GM12878 (cell line): ENCODE data around the gene PRM3. TPM values are rescaled to one million over a fixed set of nuclear protein-coding genes. Genes with fewer than 3 reads are reported as not detected.

Experiments used
- ASH2L ChIP-seq: fragments of 300-600, 200-600 bp; sonication (generic); IDR thresholded peaks from 2 replicates; pipeline ENCODE4 v1.6.1; 2017; ENCODE audit warnings: low read depth, mild to moderate bottlenecking, borderline replicate concordance
- CHD1 ChIP-seq: IDR thresholded peaks from 2 replicates; pipeline ENCODE4 v1.6.1; 2012; ENCODE audit warnings: low read depth, low read length, improper control_type of control experiment
- HDAC2 ChIP-seq: fragments of 200-600 bp; sonication (generic); IDR thresholded peaks from 2 replicates; pipeline ENCODE4 v1.6.1; 2017
- HDAC6 ChIP-seq: fragments of 200-600 bp; sonication (generic); IDR thresholded peaks from one replicate; pipeline ENCODE4 v1.8.0; 2017; ENCODE audit warnings: antibody characterized with exemption; ENCODE audit not compliant: unreplicated experiment
- IKZF1 ChIP-seq: fragments of 450-650 bp; conservative IDR thresholded peaks from 2 replicates; pipeline ENCODE4 v1.6.1; 2017; ENCODE audit warnings: antibody characterized with exemption, mild to moderate bottlenecking
- IRF4 ChIP-seq: IDR thresholded peaks from 2 replicates; pipeline ENCODE4 v1.6.1; 2011; ENCODE audit warnings: low read depth, low read length
- NFIC ChIP-seq: IDR thresholded peaks from 2 replicates; pipeline ENCODE4 v1.6.1; 2012; ENCODE audit warnings: low read depth, mild to moderate bottlenecking, inconsistent platforms, low read length, moderate library complexity
- NFXL1 ChIP-seq: fragments of 450-650 bp; IDR thresholded peaks from 2 replicates; pipeline ENCODE4 v1.6.1; 2017; ENCODE audit warnings: antibody characterized with exemption, mild to moderate bottlenecking, borderline replicate concordance
- POLR2AphosphoS2 ChIP-seq: IDR thresholded peaks from 2 replicates; pipeline ENCODE4 v1.6.1; 2011; ENCODE audit warnings: low read depth, mild to moderate bottlenecking, low read length, improper control_type of control experiment, moderate library complexity
- POLR2AphosphoS5 ChIP-seq: IDR thresholded peaks from 2 replicates; pipeline ENCODE4 v1.6.1; 2011; ENCODE audit warnings: mild to moderate bottlenecking, low read length, inconsistent platforms
- RB1 ChIP-seq: fragments of 450-650 bp; formaldehyde crosslinking; IDR thresholded peaks from 2 replicates; pipeline ENCODE4 v1.6.1; 2017; ENCODE audit warnings: mild to moderate bottlenecking, borderline replicate concordance
- RELA ChIP-seq: fragments of 450-650 bp; IDR thresholded peaks from 2 replicates; pipeline ENCODE4 v1.8.0; 2014; ENCODE audit warnings: borderline replicate concordance; ENCODE audit not compliant: partially characterized antibody
- RUNX3 ChIP-seq: IDR thresholded peaks from 2 replicates; pipeline ENCODE4 v1.6.1; 2012; ENCODE audit warnings: low read length, inconsistent platforms
- SREBF1 ChIP-seq: IDR thresholded peaks from 2 replicates; pipeline ENCODE4 v1.6.1; 2012; ENCODE audit warnings: mild to moderate bottlenecking, low read length
- SRF ChIP-seq, 2 experiments: IDR thresholded peaks; 2 replicates each; pipeline ENCODE4 v1.6.1; 2011; ENCODE audit warnings: low read depth in 2 of 2, low read length in 2 of 2, mild to moderate bottlenecking in 1 of 2, moderate library complexity in 1 of 2
- polyA plus RNA-seq, 11 experiments: library from polyadenylated mRNA; depleted of rRNA in 4 of 11; unstranded in 6 of 11; stranded (reverse) in 5 of 11; fragments of >200 nt; fragmentation: Nextera tagmentation in 4 of 11; fragmentation: Illumina TruSeq in 1 of 11; extraction: Ambion mirVana in 4 of 11; extraction: Trizol in 1 of 11; gene quantifications; 1 replicate in 1 of 11; 2 replicates in 10 of 11; pipeline versions ENCODE4 v1.2.1 to v1.2.3, GENCODE V29; 2011 to 2016; ENCODE audit warnings: inconsistent platforms in 2 of 11, missing spikeins in 2 of 11, low read depth in 1 of 11
- total RNA-seq, 4 experiments: library from RNA; depleted of rRNA in 3 of 4; stranded (reverse); fragments of >200 nt in 3 of 4; fragmentation: Illumina TruSeq in 1 of 4; extraction: Trizol in 1 of 4; gene quantifications; 2 replicates each; pipeline versions ENCODE4 v1.2.1 to v1.2.3, GENCODE V29; 2013 to 2021
- TF ChIP-seq, protein P1 (sequence below): fragments of 450-650 bp; conservative IDR thresholded peaks from 2 replicates; pipeline ENCODE4 v1.6.1; 2017; ENCODE audit warnings: mild to moderate bottlenecking, moderate library complexity
- TF ChIP-seq, protein P2 (sequence below): fragments of 450-650 bp; formaldehyde crosslinking; IDR thresholded peaks from 2 replicates; pipeline ENCODE4 v1.4.0; 2022; ENCODE audit warnings: mild to moderate bottlenecking, moderate library complexity
- TF ChIP-seq, protein P3 (sequence below): fragments of 450-650 bp; IDR thresholded peaks from 2 replicates; pipeline ENCODE4 v1.6.1; 2016; ENCODE audit warnings: mild to moderate bottlenecking
- TF ChIP-seq, protein P4 (sequence below): fragments of 450-650 bp; IDR thresholded peaks from 2 replicates; pipeline ENCODE4 v1.6.1; 2017; ENCODE audit warnings: mild to moderate bottlenecking, moderate library complexity

Gene PRM3
- total and polyA plus RNA-seq, 10 of the 15 experiments (the other 5 are each of a cell fraction or from before 2014, with no cell fraction given): not detected

DNA sequence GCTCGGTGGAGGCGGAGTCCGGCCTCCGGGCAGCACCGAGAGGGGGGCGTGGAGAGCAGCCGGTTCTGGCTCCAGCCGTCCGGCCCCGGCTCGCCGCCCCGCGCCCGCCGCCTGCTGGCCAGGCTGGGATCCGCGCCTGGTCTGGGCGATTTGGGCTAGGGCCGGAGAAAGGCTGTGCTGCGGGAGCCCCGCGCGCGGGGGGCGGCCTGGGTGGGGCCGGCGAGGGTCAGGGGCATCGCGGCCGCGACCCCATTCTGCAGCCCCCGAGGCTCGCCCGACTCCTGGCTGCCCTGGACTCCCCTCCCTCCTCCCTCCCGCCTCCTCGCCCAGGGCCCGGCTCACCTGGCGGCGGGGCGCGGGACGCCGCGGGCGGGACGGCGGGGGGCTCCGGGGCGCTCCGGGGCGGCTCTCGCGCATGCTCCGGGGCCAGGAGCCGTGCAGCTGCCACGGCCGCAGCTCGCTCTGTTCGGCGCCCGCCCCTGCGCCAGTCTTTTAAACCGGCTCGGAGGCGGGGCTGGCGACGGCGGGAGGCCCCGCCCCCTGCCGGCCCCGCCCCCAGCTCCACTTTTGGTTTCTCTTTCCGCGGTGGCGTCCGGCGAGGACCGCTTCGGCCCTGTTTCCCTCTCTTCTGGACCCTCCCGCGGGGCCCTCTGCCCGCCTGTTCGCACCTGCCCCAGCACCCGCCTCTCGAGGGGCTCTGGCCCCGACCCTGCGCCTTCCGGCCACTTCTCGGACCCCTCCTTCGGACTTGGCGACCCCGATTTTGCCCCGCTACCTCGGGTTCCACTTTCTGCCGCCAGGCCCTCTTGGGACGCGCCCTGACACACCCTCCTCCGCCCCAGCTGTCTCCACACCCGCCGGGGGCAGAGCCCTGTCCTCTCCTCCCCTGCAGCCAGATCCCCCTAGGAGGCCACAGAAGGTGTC, 17.4 kb downstream of the PRM3 start, which contains the start of gene SOCS1 (continued):
- TF ChIP-seq NFXL1 (peak; percentile 85), RELA (peak; percentile 49), ASH2L (peak; percentile 77; the same call in 1 of the 2 replicates), SREBF1 (no peak), POLR2AphosphoS5 (peak; percentile 97), IRF4 (0 out of 2 replicates have a peak, but pooled peaks have one; percentile 18), RUNX3 (no peak), NFIC (no peak), HDAC6 (peak; percentile 78), IKZF1 (peak; percentile 84), CHD1 (peak; percentile 86; the same call in 1 of the 2 replicates), HDAC2 (no peak), SRF (IDR thresholded peaks at IDR 0.05; ENCODE audit: low read depth in 2 of 2, low read length in 2 of 2) (peak in 1 of 2 experiments; percentile 58; a peak in 2 of 4 replicates), RB1 (peak; percentile 72), POLR2AphosphoS2 (peak; percentile 96)
- TF ChIP-seq, protein P1, sequence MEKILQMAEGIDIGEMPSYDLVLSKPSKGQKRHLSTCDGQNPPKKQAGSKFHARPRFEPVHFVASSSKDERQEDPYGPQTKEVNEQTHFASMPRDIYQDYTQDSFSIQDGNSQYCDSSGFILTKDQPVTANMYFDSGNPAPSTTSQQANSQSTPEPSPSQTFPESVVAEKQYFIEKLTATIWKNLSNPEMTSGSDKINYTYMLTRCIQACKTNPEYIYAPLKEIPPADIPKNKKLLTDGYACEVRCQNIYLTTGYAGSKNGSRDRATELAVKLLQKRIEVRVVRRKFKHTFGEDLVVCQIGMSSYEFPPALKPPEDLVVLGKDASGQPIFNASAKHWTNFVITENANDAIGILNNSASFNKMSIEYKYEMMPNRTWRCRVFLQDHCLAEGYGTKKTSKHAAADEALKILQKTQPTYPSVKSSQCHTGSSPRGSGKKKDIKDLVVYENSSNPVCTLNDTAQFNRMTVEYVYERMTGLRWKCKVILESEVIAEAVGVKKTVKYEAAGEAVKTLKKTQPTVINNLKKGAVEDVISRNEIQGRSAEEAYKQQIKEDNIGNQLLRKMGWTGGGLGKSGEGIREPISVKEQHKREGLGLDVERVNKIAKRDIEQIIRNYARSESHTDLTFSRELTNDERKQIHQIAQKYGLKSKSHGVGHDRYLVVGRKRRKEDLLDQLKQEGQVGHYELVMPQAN: peak; percentile 83
- TF ChIP-seq, protein P2, sequence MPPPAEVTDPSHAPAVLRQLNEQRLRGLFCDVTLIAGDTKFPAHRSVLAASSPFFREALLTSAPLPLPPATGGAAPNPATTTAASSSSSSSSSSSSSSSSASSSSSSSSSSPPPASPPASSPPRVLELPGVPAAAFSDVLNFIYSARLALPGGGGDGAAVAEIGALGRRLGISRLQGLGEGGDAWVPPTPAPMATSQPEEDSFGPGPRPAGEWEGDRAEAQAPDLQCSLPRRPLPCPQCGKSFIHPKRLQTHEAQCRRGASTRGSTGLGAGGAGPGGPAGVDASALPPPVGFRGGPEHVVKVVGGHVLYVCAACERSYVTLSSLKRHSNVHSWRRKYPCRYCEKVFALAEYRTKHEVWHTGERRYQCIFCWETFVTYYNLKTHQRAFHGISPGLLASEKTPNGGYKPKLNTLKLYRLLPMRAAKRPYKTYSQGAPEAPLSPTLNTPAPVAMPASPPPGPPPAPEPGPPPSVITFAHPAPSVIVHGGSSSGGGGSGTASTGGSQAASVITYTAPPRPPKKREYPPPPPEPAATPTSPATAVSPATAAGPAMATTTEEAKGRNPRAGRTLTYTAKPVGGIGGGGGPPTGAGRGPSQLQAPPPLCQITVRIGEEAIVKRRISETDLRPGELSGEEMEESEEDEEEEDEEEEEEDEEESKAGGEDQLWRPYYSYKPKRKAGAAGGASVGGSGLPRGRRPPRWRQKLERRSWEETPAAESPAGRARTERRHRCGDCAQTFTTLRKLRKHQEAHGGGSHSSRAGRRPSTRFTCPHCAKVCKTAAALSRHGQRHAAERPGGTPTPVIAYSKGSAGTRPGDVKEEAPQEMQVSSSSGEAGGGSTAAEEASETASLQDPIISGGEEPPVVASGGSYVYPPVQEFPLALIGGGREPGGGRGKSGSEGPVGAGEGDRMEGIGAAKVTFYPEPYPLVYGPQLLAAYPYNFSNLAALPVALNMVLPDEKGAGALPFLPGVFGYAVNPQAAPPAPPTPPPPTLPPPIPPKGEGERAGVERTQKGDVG (CRISPR knock-in tag): peak; percentile 63; the same call in 1 of the 2 replicates
- TF ChIP-seq, protein P3, sequence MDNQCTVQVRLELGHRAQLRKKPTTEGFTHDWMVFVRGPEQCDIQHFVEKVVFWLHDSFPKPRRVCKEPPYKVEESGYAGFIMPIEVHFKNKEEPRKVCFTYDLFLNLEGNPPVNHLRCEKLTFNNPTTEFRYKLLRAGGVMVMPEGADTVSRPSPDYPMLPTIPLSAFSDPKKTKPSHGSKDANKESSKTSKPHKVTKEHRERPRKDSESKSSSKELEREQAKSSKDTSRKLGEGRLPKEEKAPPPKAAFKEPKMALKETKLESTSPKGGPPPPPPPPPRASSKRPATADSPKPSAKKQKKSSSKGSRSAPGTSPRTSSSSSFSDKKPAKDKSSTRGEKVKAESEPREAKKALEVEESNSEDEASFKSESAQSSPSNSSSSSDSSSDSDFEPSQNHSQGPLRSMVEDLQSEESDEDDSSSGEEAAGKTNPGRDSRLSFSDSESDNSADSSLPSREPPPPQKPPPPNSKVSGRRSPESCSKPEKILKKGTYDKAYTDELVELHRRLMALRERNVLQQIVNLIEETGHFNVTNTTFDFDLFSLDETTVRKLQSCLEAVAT: peak; percentile 71
- TF ChIP-seq, protein P4, sequence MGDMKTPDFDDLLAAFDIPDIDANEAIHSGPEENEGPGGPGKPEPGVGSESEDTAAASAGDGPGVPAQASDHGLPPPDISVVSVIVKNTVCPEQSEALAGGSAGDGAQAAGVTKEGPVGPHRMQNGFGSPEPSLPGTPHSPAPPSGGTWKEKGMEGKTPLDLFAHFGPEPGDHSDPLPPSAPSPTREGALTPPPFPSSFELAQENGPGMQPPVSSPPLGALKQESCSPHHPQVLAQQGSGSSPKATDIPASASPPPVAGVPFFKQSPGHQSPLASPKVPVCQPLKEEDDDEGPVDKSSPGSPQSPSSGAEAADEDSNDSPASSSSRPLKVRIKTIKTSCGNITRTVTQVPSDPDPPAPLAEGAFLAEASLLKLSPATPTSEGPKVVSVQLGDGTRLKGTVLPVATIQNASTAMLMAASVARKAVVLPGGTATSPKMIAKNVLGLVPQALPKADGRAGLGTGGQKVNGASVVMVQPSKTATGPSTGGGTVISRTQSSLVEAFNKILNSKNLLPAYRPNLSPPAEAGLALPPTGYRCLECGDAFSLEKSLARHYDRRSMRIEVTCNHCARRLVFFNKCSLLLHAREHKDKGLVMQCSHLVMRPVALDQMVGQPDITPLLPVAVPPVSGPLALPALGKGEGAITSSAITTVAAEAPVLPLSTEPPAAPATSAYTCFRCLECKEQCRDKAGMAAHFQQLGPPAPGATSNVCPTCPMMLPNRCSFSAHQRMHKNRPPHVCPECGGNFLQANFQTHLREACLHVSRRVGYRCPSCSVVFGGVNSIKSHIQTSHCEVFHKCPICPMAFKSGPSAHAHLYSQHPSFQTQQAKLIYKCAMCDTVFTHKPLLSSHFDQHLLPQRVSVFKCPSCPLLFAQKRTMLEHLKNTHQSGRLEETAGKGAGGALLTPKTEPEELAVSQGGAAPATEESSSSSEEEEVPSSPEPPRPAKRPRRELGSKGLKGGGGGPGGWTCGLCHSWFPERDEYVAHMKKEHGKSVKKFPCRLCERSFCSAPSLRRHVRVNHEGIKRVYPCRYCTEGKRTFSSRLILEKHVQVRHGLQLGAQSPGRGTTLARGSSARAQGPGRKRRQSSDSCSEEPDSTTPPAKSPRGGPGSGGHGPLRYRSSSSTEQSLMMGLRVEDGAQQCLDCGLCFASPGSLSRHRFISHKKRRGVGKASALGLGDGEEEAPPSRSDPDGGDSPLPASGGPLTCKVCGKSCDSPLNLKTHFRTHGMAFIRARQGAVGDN: peak; percentile 96
